Chondrocyte (in vitro differentiated cells): ENCODE measurements around the gene SLC35F3. TPM values are rescaled to one million over a fixed set of nuclear protein-coding genes. Genes with fewer than 3 reads are reported as not detected.

Source experiments
- DNase-seq: peaks from one replicate; pipeline ENCODE4 v3.0.0; 2021; ENCODE audit warnings: mixed read lengths, low spot score
- H3K27ac Mint-ChIP-seq: one replicate; pipeline ENCODE4 v1.8.0; 2021; ENCODE audit warnings: mild to moderate bottlenecking, moderate library complexity, mixed read lengths; ENCODE audit not compliant: unreplicated experiment
- H3K27me3 Mint-ChIP-seq: 2 replicates; pipeline ENCODE4 v1.8.0; 2021; ENCODE audit warnings: low read depth, mixed read lengths
- H3K36me3 Mint-ChIP-seq: 2 replicates; pipeline ENCODE4 v1.8.0; 2021; ENCODE audit warnings: low read depth, mixed read lengths
- H3K4me1 Mint-ChIP-seq: 2 replicates; pipeline ENCODE4 v1.8.0; 2021; ENCODE audit warnings: low read depth, mild to moderate bottlenecking, mixed read lengths
- H3K4me3 Mint-ChIP-seq: one replicate; pipeline ENCODE4 v1.8.0; 2021; ENCODE audit warnings: mild to moderate bottlenecking, moderate library complexity, mixed read lengths; ENCODE audit not compliant: unreplicated experiment
- H3K9me3 Mint-ChIP-seq: 2 replicates; pipeline ENCODE4 v1.8.0; 2021; ENCODE audit warnings: low read depth, mixed read lengths
- total RNA-seq: library from RNA; stranded (reverse); gene quantifications from 3 replicates; pipeline ENCODE4 v1.2.1, GENCODE V29; 2021
- TF ChIP-seq, protein P1 (sequence below): fragments of 200-600 bp; sonication (generic); IDR thresholded peaks from 2 replicates; pipeline ENCODE4 v1.5.0; 2021; ENCODE audit warnings: antibody characterized with exemption, mild to moderate bottlenecking, moderate library complexity

The SLC35F3 gene
- total RNA-seq, 1 donor from 2014 or later, result not detected

DNA sequence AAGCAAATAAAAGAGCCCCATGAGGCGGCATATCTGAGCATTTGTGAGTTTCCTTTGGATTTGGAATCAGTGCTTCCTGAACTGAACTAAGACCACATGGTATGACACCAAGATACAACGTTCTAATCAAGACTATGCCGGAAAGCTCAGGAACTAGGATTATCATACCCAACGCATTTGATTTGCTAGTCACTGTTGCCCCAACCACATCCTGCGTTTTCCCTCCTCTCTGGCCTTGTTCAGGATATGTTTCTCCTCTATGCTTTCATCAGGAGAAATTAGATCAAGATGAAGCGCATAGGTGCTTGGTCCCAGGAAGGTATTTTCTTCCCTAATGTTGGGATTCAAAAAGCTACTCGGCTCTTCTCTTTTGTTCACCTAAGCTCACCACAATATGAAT is 79.3 kb downstream of the SLC35F3 start:
- Mint-ChIP-seq H3K27me3 (peaks cover 5% of the 10 kb centered on the region), H3K4me3 (no peak overlapping the region), H3K9me3 (no peaks in the 10 kb centered on the region), H3K27ac (no peak overlapping the region), H3K4me1 (no peaks in the 10 kb centered on the region), H3K36me3 (no peaks in the 10 kb centered on the region)
- no peak for DNase-seq
- TF ChIP-seq, protein P1, sequence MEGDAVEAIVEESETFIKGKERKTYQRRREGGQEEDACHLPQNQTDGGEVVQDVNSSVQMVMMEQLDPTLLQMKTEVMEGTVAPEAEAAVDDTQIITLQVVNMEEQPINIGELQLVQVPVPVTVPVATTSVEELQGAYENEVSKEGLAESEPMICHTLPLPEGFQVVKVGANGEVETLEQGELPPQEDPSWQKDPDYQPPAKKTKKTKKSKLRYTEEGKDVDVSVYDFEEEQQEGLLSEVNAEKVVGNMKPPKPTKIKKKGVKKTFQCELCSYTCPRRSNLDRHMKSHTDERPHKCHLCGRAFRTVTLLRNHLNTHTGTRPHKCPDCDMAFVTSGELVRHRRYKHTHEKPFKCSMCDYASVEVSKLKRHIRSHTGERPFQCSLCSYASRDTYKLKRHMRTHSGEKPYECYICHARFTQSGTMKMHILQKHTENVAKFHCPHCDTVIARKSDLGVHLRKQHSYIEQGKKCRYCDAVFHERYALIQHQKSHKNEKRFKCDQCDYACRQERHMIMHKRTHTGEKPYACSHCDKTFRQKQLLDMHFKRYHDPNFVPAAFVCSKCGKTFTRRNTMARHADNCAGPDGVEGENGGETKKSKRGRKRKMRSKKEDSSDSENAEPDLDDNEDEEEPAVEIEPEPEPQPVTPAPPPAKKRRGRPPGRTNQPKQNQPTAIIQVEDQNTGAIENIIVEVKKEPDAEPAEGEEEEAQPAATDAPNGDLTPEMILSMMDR, result no peak

DNA sequence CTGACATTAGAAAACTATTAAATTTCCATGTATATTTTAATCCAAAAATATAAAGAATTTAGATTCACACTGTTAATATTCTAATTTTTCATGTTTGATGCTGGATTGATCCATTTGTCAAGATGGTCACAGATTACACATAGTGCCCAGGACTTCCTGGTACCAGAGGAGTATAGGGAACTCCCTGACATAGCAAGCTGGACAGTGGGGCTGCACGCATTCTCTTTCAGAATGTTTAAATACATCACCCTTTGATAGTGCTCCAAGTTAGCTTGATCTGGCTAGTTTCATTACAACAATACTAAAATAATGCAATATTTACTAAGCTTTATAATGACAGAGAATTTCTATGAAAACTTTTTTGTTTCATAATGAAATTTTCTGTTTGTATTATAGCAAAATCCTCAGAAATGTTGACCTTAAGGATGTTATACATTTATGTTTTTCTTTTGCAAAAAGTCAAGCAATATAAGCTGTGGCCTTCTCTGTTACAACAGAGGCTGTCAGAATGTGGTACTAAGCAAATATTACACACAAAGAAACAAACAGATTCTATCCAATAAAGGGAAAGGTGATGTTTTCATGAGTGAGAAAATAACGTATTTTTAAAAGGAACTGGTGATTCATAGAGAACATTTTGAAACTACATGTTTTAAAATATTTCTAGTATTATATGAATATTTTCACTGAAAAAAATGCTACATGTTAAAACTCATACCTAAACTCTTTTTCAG is 84.7 kb downstream of the SLC35F3 start:
- H3K27ac Mint-ChIP-seq, result no peak overlapping the region
- H3K4me1 Mint-ChIP-seq, result no peaks in the 10 kb centered on the region
- no peaks in the 10 kb centered on the region for H3K36me3 Mint-ChIP-seq
- H3K4me3 Mint-ChIP-seq, result no peak overlapping the region
- TF ChIP-seq, protein P1, result no peak
- H3K9me3 Mint-ChIP-seq, result no peaks in the 10 kb centered on the region
- DNase-seq, result no peak
- peaks cover 10% of the 10 kb centered on the region for H3K27me3 Mint-ChIP-seq

DNA sequence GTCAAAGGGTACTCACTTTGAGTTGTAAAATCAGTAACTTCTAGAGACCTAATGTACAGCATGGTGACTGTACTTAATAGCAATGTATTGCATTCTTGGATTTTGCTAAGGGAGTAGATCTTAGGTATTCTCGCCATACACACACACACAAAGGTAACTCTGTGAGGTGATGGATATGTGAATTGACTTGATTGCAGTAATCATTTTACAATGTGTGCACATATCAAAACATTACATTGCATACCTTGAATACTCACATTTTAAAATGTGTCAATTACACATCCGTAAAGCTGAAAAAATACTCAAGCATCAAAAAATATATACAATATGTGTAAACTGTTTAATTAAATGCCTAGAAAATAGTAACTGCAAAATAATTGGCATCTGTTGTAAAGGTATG is 86.0 kb downstream of the SLC35F3 start:
- H3K27ac Mint-ChIP-seq, result no peak overlapping the region
- H3K9me3 Mint-ChIP-seq, result no peaks in the 10 kb centered on the region
- DNase-seq, result no peak
- no peak overlapping the region for H3K4me3 Mint-ChIP-seq
- H3K36me3 Mint-ChIP-seq, result no peaks in the 10 kb centered on the region
- peaks cover 10% of the 10 kb centered on the region for H3K27me3 Mint-ChIP-seq
- TF ChIP-seq, protein P1, result no peak
- no peaks in the 10 kb centered on the region for H3K4me1 Mint-ChIP-seq

DNA sequence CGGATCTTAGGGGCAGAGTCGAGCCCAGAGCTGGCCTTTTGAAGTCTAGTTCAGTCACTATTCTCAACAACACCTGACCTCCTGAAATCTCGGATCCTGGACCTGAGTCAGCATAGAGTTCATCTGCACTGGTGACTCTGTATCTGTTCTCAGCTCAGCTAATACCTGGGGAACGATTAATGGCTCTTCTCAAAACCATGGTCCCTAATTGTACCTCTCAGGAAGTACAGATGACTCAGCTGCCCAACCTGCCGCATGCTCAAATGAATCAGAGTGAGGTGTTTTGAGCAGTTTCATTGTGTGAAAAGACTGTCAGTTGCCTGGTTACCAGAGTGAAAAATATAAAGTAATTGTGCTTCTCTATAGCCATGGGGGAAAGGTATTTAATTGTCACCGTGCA is 89.2 kb downstream of the SLC35F3 start:
- DNase-seq, result no peak
- Mint-ChIP-seq H3K9me3 (no peaks in the 10 kb centered on the region), H3K27ac (no peak overlapping the region), H3K27me3 (peaks cover 4% of the 10 kb centered on the region), H3K36me3 (no peaks in the 10 kb centered on the region), H3K4me3 (no peak overlapping the region), H3K4me1 (no peaks in the 10 kb centered on the region)
- TF ChIP-seq, protein P1, result no peak

DNA sequence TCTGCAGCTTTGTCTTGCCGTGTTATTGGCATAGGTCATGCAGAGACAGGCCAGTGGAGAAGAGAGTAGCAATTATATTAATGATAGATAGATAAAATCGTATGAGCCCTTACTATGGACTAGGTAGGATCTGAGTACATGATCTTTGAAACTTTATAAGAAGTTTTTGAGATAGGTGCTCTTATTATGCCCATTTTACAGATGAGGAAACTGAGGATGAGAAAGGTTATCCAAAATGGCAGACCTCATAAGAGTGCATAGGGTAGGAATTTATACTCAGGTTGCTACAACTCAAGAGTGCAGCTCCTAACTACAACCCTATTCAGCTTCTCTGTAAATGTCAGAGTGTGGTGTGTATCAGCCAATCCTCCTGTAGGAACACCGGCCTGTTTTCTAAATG is 89.6 kb downstream of the SLC35F3 start:
- Mint-ChIP-seq H3K36me3 (no peaks in the 10 kb centered on the region), H3K9me3 (no peaks in the 10 kb centered on the region), H3K4me3 (no peak overlapping the region), H3K27me3 (peaks cover 4% of the 10 kb centered on the region), H3K27ac (no peak overlapping the region), H3K4me1 (no peaks in the 10 kb centered on the region)
- TF ChIP-seq, protein P1, result no peak
- DNase-seq, result no peak
